IMR-90 (cell line): ENCODE measurements around the gene PLCB3. TPM values are rescaled to one million over a fixed set of nuclear protein-coding genes. Genes with fewer than 3 reads are reported as not detected.

Source experiments
- ATAC-seq: fragments of 200-7000 bp; cut with Tn5 transposase; 2 replicates; pipeline ENCODE4 v1.9.1; 2020; ENCODE audit warnings: low read depth, mild to moderate bottlenecking, moderate library complexity
- BruUV-seq: library from RNA; stranded (reverse); fragments of 400-500 nt; replicated peaks from 2 replicates; lab custom pipeline; 2021; lab: Mats Ljungman, UMichigan
- CTCF ChIA-PET: fragments of 300-600 bp; formaldehyde crosslinking; extraction: SDS; loops from one replicate; lab custom pipeline; 2021; ENCODE audit warnings: antibody characterized with exemption; lab: Yijun Ruan, JAX
- POLR2A ChIA-PET: fragments of 300-600 bp; sonication (Branson Sonifier 250); formaldehyde crosslinking; loops from one replicate; lab custom pipeline; 2022; ENCODE audit warnings: antibody characterized with exemption; ENCODE audit not compliant: unreplicated experiment; lab: Charles Lee
- DNase-seq: peaks from one replicate; pipeline ENCODE4 v3.0.0; 2013
- H2AFZ ChIP-seq: replicated peaks from 2 replicates; pipeline ENCODE3; 2013; ENCODE audit warnings: low read length, mild to moderate bottlenecking; ENCODE audit not compliant: poor library complexity
- H2AK5ac ChIP-seq: 2 replicates; pipeline ENCODE4 v1.6.1; 2013; ENCODE audit warnings: low read depth, low read length, inconsistent platforms
- H2AK9ac ChIP-seq: replicated peaks from 2 replicates; pipeline ENCODE3; 2013; ENCODE audit warnings: mild to moderate bottlenecking, low read depth, low read length, moderate library complexity; ENCODE audit not compliant: poor library complexity
- H2BK120ac ChIP-seq: 2 replicates; pipeline ENCODE4 v1.6.1; 2013; ENCODE audit warnings: low read depth, low read length, inconsistent platforms
- H2BK15ac ChIP-seq: 3 replicates; pipeline ENCODE4 v1.6.1; 2013; ENCODE audit warnings: low read depth, low read length, inconsistent platforms
- H2BK20ac ChIP-seq: 2 replicates; pipeline ENCODE4 v1.6.1; 2013; ENCODE audit warnings: low read depth, mild to moderate bottlenecking, inconsistent platforms, low read length, moderate library complexity
- H2BK5ac ChIP-seq: 2 replicates; pipeline ENCODE4 v1.6.1; 2013; ENCODE audit warnings: mild to moderate bottlenecking, low read depth, low read length, inconsistent platforms; ENCODE audit not compliant: poor library complexity, severe bottlenecking
- H3K14ac ChIP-seq: replicated peaks from 2 replicates; pipeline ENCODE4 v1.6.1; 2013; ENCODE audit warnings: low read depth, low read length, inconsistent platforms
- H3K18ac ChIP-seq: 2 replicates; pipeline ENCODE4 v1.6.1; 2013; ENCODE audit warnings: low read depth, low read length, control low read depth
- H3K23ac ChIP-seq: 2 replicates; pipeline ENCODE4 v1.6.1; 2013; ENCODE audit warnings: low read depth, low read length, inconsistent platforms
- H3K27ac ChIP-seq: 2 replicates; pipeline ENCODE4 v1.5.1; 2013; ENCODE audit warnings: mild to moderate bottlenecking, control low read depth, low read length; ENCODE audit not compliant: insufficient read depth
- H3K27me3 ChIP-seq: 2 replicates; pipeline ENCODE4 v1.6.1; 2013; ENCODE audit warnings: low read length; ENCODE audit not compliant: control insufficient read depth, insufficient read depth
- H3K36me3 ChIP-seq: 2 replicates; pipeline ENCODE4 v1.6.1; 2013; ENCODE audit warnings: low read length, mixed read lengths; ENCODE audit not compliant: control insufficient read depth, insufficient read depth
- H3K4ac ChIP-seq: 2 replicates; pipeline ENCODE4 v1.6.1; 2013; ENCODE audit warnings: low read depth, low read length, inconsistent platforms
- H3K4me1 ChIP-seq: 2 replicates; pipeline ENCODE4 v1.6.1; 2013; ENCODE audit warnings: low read length, mixed read lengths; ENCODE audit not compliant: control insufficient read depth, insufficient read depth
- H3K4me2 ChIP-seq: 2 replicates; pipeline ENCODE4 v1.6.1; 2013; ENCODE audit warnings: low read depth, mild to moderate bottlenecking, control low read depth, low read length, moderate library complexity
- H3K4me3 ChIP-seq: 2 replicates; pipeline ENCODE4 v1.5.1; 2013; ENCODE audit warnings: low read depth, mild to moderate bottlenecking, control low read depth, low read length, moderate library complexity; ENCODE audit not compliant: insufficient read depth
- H3K56ac ChIP-seq: 2 replicates; pipeline ENCODE4 v1.6.1; 2013; ENCODE audit warnings: low read length, inconsistent platforms; ENCODE audit not compliant: insufficient read depth; ENCODE audit errors: extremely low read depth
- H3K79me1 ChIP-seq, 2 experiments: 2 replicates each; pipeline ENCODE4 v1.6.1; 2013; ENCODE audit warnings: low read length in 2 of 2, inconsistent platforms in 1 of 2, low read depth in 1 of 2
- H3K9ac ChIP-seq: 2 replicates; pipeline ENCODE4 v1.6.1; 2013; ENCODE audit warnings: low read depth, low read length, control low read depth
- H3K9me1 ChIP-seq: 2 replicates; pipeline ENCODE4 v1.6.1; 2013; ENCODE audit warnings: low read length, inconsistent platforms; ENCODE audit not compliant: insufficient read depth
- H3K9me3 ChIP-seq: 2 replicates; pipeline ENCODE4 v1.6.1; 2013; ENCODE audit warnings: low read length; ENCODE audit not compliant: control insufficient read depth, insufficient read depth
- H4K20me1 ChIP-seq: 2 replicates; pipeline ENCODE4 v1.6.1; 2013; ENCODE audit warnings: low read length, inconsistent platforms; ENCODE audit not compliant: insufficient read depth
- H4K5ac ChIP-seq: 2 replicates; pipeline ENCODE4 v1.6.1; 2013; ENCODE audit warnings: mild to moderate bottlenecking, low read depth, low read length, control low read depth
- H4K8ac ChIP-seq, 2 experiments: 2 replicates each; pipeline ENCODE4 v1.6.1; 2013; ENCODE audit warnings: low read depth in 2 of 2, low read length in 2 of 2, control low read depth in 1 of 2, inconsistent platforms in 1 of 2
- H4K91ac ChIP-seq: 2 replicates; pipeline ENCODE4 v1.6.1; 2013; ENCODE audit warnings: low read depth, low read length, inconsistent platforms; ENCODE audit not compliant: insufficient read depth
- BHLHE40 ChIP-seq: fragments of 150-350 bp; IDR thresholded peaks from 2 replicates; pipeline ENCODE4 v1.6.1; 2016; ENCODE audit warnings: mild to moderate bottlenecking, low read depth, low read length
- CEBPB ChIP-seq: IDR thresholded peaks from 2 replicates; pipeline ENCODE4 v1.6.1; 2012; ENCODE audit warnings: low read depth, low read length, improper control_type of control experiment
- CHD1 ChIP-seq: IDR thresholded peaks from 2 replicates; pipeline ENCODE4 v1.6.1; 2012; ENCODE audit warnings: low read depth, low read length, improper control_type of control experiment
- MAZ ChIP-seq: IDR thresholded peaks from 2 replicates; pipeline ENCODE4 v1.6.1; 2012; ENCODE audit warnings: low read depth, mild to moderate bottlenecking, low read length, improper control_type of control experiment, moderate library complexity, borderline replicate concordance
- MXI1 ChIP-seq: IDR thresholded peaks from 2 replicates; pipeline ENCODE4 v1.6.1; 2012; ENCODE audit warnings: low read depth, mild to moderate bottlenecking, low read length, moderate library complexity, borderline replicate concordance
- NFE2L2 ChIP-seq: fragments of 150-350 bp; IDR thresholded peaks from 2 replicates; pipeline ENCODE4 v1.6.1; 2016; ENCODE audit warnings: low read depth, mild to moderate bottlenecking, low read length
- POLR2A ChIP-seq: IDR thresholded peaks from 2 replicates; pipeline ENCODE4 v1.6.1; 2012; ENCODE audit warnings: mild to moderate bottlenecking, low read depth, low read length
- RAD21 ChIP-seq: IDR thresholded peaks from 2 replicates; pipeline ENCODE4 v1.6.1; 2012; ENCODE audit warnings: low read length, improper control_type of control experiment
- RCOR1 ChIP-seq: IDR thresholded peaks from 2 replicates; pipeline ENCODE4 v1.6.1; 2012; ENCODE audit warnings: mild to moderate bottlenecking, low read length, improper control_type of control experiment; ENCODE audit not compliant: insufficient replicate concordance
- RFX5 ChIP-seq: IDR thresholded peaks from 2 replicates; pipeline ENCODE4 v1.8.0; 2012; ENCODE audit warnings: low read depth, mild to moderate bottlenecking, low read length, moderate library complexity
- SMC3 ChIP-seq: fragments of 150-350 bp; IDR thresholded peaks from 2 replicates; pipeline ENCODE4 v1.6.1; 2016; ENCODE audit warnings: low read depth, mild to moderate bottlenecking, antibody characterized with exemption, low read length, moderate library complexity
- WGBS, 2 experiments: methylation state at CpG; one replicate each; pipeline versions ENCODE4 v1.1.5 to v1.1.7; 2013; ENCODE audit warnings: missing lambda C conversion rate in 2 of 2; ENCODE audit not compliant: insufficient read length in 1 of 2; ENCODE audit errors: extremely low coverage in 2 of 2; 5-methylcytosine and 5-hydroxymethylcytosine counted together
- dilution Hi-C: fragments of 300-500 bp; cut with HindIII; formaldehyde crosslinking; loops from one replicate; pipeline ENCODE4 v1.14.3; 2018; ENCODE audit warnings: low sequenced_read_pairs; ENCODE audit not compliant: unreplicated experiment
- in situ Hi-C: fragments of 300-500 bp; cut with MboI; formaldehyde crosslinking; loops from 3 replicates; pipeline ENCODE4 v1.14.3; 2019; ENCODE audit warnings: low sequenced_read_pairs, inconsistent platforms, mixed read lengths
- intact Hi-C: fragments of 100-400 bp; cut with micrococcal nuclease; formaldehyde crosslinking; loops from 2 replicates; pipeline ENCODE4 v1.10.0; 2022
- polyA plus RNA-seq, 3 experiments: library from polyadenylated mRNA; depleted of rRNA; stranded (reverse); fragments of >200 nt; gene quantifications; 2 replicates each; pipeline ENCODE4 v1.2.3, GENCODE V29; 2012; ENCODE audit warnings: low replicate concordance in 1 of 3
- total RNA-seq: library from RNA; depleted of rRNA; stranded (reverse); fragments of >200 nt; gene quantifications from 2 replicates; pipeline ENCODE4 v1.2.3, GENCODE V29; 2012
- TF ChIP-seq, protein P1 (sequence below): fragments of 150-350 bp; IDR thresholded peaks from 2 replicates; pipeline ENCODE4 v1.6.1; 2016; ENCODE audit warnings: low read depth, mild to moderate bottlenecking, low read length, moderate library complexity, borderline replicate concordance
- TF ChIP-seq, protein P2 (sequence below): conservative IDR thresholded peaks from 2 replicates; pipeline ENCODE4 v1.5.1; 2012; ENCODE audit warnings: mild to moderate bottlenecking, low read depth, low read length, improper control_type of control experiment

PLCB3 gene
- total and polyA plus RNA-seq, 2 of the 4 experiments (the other 2 are of a cell fraction) = 23.9 to 24.9 TPM

DNA sequence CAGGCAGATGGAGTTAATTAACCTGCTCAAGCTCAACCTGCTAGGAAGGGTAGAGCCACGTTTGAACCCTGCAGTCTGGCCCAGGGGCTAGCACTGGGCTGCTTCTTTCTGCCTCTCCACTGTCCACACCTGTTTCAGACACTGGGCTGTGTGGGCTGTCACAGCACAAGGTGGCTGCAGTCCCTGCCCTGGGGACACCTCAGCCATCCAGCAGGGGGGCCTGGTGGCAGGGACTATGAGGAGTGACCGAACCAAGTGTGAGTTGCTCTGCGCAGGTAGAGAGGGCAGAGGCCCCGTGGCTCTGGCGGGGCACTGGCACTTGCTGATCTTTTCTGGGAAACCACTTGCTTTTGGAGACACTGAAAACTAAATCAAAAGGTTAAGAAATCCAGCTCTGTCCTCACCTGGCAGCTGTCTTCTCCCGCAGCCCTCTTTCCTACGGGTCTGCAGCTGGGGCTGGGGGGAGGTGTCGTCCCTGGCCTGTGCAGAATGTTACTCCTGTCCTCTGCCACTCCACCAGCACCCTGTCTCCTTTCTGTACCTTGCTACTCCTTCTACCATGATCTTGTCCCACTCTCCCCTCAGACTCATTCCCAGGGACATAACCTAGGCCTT lies 27.4 kb downstream of the PLCB3 start:
- H3K56ac ChIP-seq = no peak overlapping the region
- no peak overlapping the region for H2BK20ac ChIP-seq
- H3K9me3 ChIP-seq = no peaks in the 10 kb centered on the region
- H3K18ac ChIP-seq = no peak overlapping the region
- no peak overlapping the region for H3K4me3 ChIP-seq
- in situ Hi-C loops = no loop called here
- CTCF ChIA-PET = no interaction called here
- H3K79me1 ChIP-seq = peaks cover 5 to 18% of the 10 kb centered on the region in 2 experiments
- H2AK5ac ChIP-seq = no peak overlapping the region
- H3K14ac ChIP-seq = no peak overlapping the region
- H2BK5ac ChIP-seq = no peak overlapping the region
- H3K4me2 ChIP-seq = no peak overlapping the region
- ATAC-seq (no peak), DNase-seq (no peak)
- no peak overlapping the region for H2BK120ac ChIP-seq
- H4K8ac ChIP-seq = no peak overlapping the region
- dilution Hi-C loops = no loop called here
- POLR2A ChIA-PET = no interaction called here
- H3K4me1 ChIP-seq = peaks cover 2% of the 10 kb centered on the region; the same call in 1 of the 2 replicates
- no peak overlapping the region for H2AK9ac ChIP-seq
- H3K36me3 ChIP-seq = peaks cover 35% of the 10 kb centered on the region
- TF ChIP-seq, protein P1, sequence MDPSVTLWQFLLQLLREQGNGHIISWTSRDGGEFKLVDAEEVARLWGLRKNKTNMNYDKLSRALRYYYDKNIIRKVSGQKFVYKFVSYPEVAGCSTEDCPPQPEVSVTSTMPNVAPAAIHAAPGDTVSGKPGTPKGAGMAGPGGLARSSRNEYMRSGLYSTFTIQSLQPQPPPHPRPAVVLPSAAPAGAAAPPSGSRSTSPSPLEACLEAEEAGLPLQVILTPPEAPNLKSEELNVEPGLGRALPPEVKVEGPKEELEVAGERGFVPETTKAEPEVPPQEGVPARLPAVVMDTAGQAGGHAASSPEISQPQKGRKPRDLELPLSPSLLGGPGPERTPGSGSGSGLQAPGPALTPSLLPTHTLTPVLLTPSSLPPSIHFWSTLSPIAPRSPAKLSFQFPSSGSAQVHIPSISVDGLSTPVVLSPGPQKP = no peak
- TF ChIP-seq MXI1 (no peak), RCOR1 (no peak), CEBPB (no peak), MAZ (no peak), SMC3 (no peak), CHD1 (no peak), RAD21 (no peak), POLR2A (no peak), NFE2L2 (no peak), RFX5 (no peak), BHLHE40 (no peak)
- TF ChIP-seq, protein P2, sequence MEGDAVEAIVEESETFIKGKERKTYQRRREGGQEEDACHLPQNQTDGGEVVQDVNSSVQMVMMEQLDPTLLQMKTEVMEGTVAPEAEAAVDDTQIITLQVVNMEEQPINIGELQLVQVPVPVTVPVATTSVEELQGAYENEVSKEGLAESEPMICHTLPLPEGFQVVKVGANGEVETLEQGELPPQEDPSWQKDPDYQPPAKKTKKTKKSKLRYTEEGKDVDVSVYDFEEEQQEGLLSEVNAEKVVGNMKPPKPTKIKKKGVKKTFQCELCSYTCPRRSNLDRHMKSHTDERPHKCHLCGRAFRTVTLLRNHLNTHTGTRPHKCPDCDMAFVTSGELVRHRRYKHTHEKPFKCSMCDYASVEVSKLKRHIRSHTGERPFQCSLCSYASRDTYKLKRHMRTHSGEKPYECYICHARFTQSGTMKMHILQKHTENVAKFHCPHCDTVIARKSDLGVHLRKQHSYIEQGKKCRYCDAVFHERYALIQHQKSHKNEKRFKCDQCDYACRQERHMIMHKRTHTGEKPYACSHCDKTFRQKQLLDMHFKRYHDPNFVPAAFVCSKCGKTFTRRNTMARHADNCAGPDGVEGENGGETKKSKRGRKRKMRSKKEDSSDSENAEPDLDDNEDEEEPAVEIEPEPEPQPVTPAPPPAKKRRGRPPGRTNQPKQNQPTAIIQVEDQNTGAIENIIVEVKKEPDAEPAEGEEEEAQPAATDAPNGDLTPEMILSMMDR = no peak
- no peak overlapping the region for H2BK15ac ChIP-seq
- no peak overlapping the region for H3K9ac ChIP-seq
- H3K27me3 ChIP-seq = no peaks in the 10 kb centered on the region
- H4K91ac ChIP-seq = no peak overlapping the region
- no peak overlapping the region for H3K27ac ChIP-seq
- WGBS, 2 experiments = 92% methylated on average over 5 of the region's 8 CpGs; no CpG with 5 or more reads in 1 of the 2 experiments
- peaks cover 5% of the 10 kb centered on the region; the same call in 1 of the 2 replicates for H3K9me1 ChIP-seq
- H4K5ac ChIP-seq = no peak overlapping the region
- no peak overlapping the region for H3K23ac ChIP-seq
- H2AFZ ChIP-seq = no peak overlapping the region
- H4K20me1 ChIP-seq = no peaks in the 10 kb centered on the region
- intact Hi-C loops = no loop called here
- H3K4ac ChIP-seq = no peak overlapping the region
- BruUV-seq = no TSS peak
